ENCODE measurements around the gene MC1R. TPM values are rescaled to one million over a fixed set of nuclear protein-coding genes. Genes with fewer than 3 reads are reported as not detected.

MC1R gene
- total RNA-seq, result 10 to 100 TPM; 12.6 to 13.5 TPM
- polyA plus RNA-seq, result under 1 TPM in 1 of 2 donors, not detected in 1; 0.22 TPM

DNA sequence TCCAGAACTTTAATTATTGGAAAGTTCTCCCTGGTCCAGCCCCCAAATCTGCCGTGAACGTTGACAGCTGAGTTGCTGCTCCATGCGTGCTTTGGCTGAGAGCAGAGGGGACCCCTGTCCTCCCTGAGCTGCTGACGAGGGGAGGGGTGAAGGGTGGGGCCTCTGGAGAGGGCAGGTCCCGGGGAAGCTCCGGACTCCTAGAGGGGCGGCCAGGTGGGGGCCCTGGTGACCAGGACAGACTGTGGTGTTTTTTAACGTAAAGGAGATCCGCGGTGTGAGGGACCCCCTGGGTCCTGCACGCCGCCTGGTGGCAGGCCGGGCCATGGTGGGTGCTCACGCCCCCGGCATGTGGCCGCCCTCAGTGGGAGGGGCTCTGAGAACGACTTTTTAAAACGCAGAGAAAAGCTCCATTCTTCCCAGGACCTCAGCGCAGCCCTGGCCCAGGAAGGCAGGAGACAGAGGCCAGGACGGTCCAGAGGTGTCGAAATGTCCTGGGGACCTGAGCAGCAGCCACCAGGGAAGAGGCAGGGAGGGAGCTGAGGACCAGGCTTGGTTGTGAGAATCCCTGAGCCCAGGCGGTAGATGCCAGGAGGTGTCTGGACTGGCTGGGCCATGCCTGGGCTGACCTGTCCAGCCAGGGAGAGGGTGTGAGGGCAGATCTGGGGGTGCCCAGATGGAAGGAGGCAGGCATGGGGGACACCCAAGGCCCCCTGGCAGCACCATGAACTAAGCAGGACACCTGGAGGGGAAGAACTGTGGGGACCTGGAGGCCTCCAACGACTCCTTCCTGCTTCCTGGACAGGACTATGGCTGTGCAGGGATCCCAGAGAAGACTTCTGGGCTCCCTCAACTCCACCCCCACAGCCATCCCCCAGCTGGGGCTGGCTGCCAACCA, at the start of gene MC1R:
Gene MC1R (plus strand): TSS at position 410 of the 895 bp plus-strand sequence. CDS start 397 bp downstream, at position 807.
- POLR2A ChIA-PET (ENCODE audit: partially characterized antibody), result interaction anchor here (0.6 to 1.3 kb wide), 6 partner anchors 9 to 195 kb away, joined by 3 to 7 read pairs (median 4); partner anchors contain the start of genes DEF8 and TCF25
- H3K27ac ChIP-seq (ENCODE audit: low read depth, low read length), result no peak within 1 kb of the TSS
- H3K4me1 Mint-ChIP-seq, result peaks cover 26 to 56% (median 41%) of the 10 kb centered on the region in 4 donors
- H3K4me1 ChIP-seq (ENCODE audit: insufficient read depth, low read length), result peaks cover 57% of the 10 kb centered on the region
- H3K4me3 Mint-ChIP-seq, result peak within 1 kb of the TSS; percentile 64 to 80 (median 75)
- DNase-seq, result peak in 1 of 5 donors; percentile 57
- H3K27me3 Mint-ChIP-seq, result peaks cover 0 to 9% of the 10 kb centered on the region in 2 donors
- H3K36me3 ChIP-seq (ENCODE audit: insufficient read depth, low read length), result no peaks in the 10 kb centered on the region
- H3K9me3 Mint-ChIP-seq, result no peaks in the 10 kb centered on the region
- H3K27me3 ChIP-seq (ENCODE audit: insufficient read depth, low read length), result peaks cover 4% of the 10 kb centered on the region
- CTCF ChIA-PET (ENCODE audit: partially characterized antibody), result interaction anchor here (1.1 to 1.6 kb wide), 3 partner anchors 9 to 219 kb away, joined by 5 to 7 read pairs (median 6); no protein-coding TSS in a partner anchor
- H3K27ac Mint-ChIP-seq, result peak within 1 kb of the TSS in 4 of 7 donors; percentile 65 to 81 (median 74)
- no peaks in the 10 kb centered on the region for H3K36me3 Mint-ChIP-seq
- H3K4me3 ChIP-seq (ENCODE audit: low read length in 2 of 2), result peak within 1 kb of the TSS; percentile 23 to 52
- intact Hi-C loops (cut with micrococcal nuclease), result loop anchor here (1.0 kb wide), 1 partner anchor 44 kb away; no protein-coding TSS in a partner anchor
- no peaks in the 10 kb centered on the region for H3K9me3 ChIP-seq (ENCODE audit: control insufficient read depth in 1 of 2, low read length in 2 of 2)

DNA sequence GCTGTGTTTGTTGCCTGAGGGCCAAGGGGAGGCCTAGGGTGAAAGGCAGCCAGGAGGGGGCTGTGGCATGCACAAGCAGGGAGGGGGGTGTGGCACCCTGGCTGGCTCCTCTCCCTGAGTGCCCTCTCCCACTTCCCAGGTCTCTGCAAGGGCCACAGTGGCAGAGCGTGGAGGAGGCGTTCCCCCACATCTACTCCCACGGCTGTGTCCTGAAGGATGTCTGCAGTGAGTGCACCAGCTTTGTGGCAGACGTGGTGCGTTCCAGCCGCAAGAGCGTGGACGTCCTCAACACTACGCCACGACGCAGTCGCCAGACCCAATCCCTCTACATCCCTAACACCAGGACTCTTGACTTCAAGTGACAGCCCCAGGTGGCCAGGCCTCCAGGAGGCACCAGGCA, 48.8 kb upstream of the MC1R start:
- Histone ChIP-seq H3K4me1 (ENCODE audit: insufficient read depth, low read length) (peaks cover 24% of the 10 kb centered on the region), H3K9me3 (ENCODE audit: control insufficient read depth in 1 of 2, low read length in 2 of 2) (peaks cover 0 to 3% of the 10 kb centered on the region in 2 donors), H3K27ac (ENCODE audit: low read depth, low read length) (no peak overlapping the region), H3K27me3 (ENCODE audit: insufficient read depth, low read length) (no peaks in the 10 kb centered on the region), H3K36me3 (ENCODE audit: insufficient read depth, low read length) (peaks cover 5% of the 10 kb centered on the region), H3K4me3 (ENCODE audit: low read length in 2 of 2) (no peak overlapping the region)
- CTCF ChIA-PET (ENCODE audit: partially characterized antibody), result interaction anchor here (4.8 kb wide), 1 partner anchor 8 kb away, joined by 49 read pairs; no protein-coding TSS in a partner anchor
- H3K4me1 Mint-ChIP-seq, result peaks cover 3 to 27% (median 10%) of the 10 kb centered on the region in 4 donors
- H3K27me3 Mint-ChIP-seq, result no peaks in the 10 kb centered on the region
- intact Hi-C loops (cut with micrococcal nuclease), result loop anchor here (10.0 kb wide), 1 partner anchor 305 kb away; the partner anchor contains the start of gene RPL13
- H3K36me3 Mint-ChIP-seq, result peaks cover 6 to 14% of the 10 kb centered on the region in 2 donors
- peaks cover 0 to 10% (median 0%) of the 10 kb centered on the region in 8 donors for H3K9me3 Mint-ChIP-seq
- POLR2A ChIA-PET (ENCODE audit: partially characterized antibody), result no interaction called here
- no peak overlapping the region for H3K27ac Mint-ChIP-seq
- no peak overlapping the region for H3K4me3 Mint-ChIP-seq
- DNase-seq, result no peak

DNA sequence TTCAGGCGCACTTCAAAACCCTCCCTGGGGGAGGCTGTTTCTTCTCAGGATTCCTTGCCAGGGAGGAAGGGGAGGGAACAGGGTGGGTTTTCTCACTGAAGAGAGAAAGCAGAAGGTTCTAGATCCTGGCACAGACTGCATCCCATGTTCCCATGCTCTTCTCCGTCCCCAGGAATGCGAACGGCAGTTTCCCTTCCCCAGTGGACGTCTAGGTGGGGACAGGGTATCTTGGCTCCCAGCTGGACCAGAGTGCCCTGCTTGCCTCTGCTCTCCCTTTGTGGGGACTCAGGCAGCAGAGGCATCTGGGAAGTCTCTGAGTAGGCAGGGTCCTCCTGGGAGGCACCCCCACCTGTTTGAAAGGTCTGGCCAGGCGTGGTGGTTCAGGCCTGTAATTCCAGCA, 48.2 kb upstream of the MC1R start:
- Mint-ChIP-seq H3K4me1 (peaks cover 4 to 27% (median 13%) of the 10 kb centered on the region in 4 donors), H3K4me3 (no peak overlapping the region), H3K9me3 (peaks cover 0 to 14% (median 4%) of the 10 kb centered on the region in 8 donors), H3K36me3 (peaks cover 11 to 19% of the 10 kb centered on the region in 2 donors), H3K27ac (peak overlapping the region in 1 of 7 donors; percentile 11), H3K27me3 (no peaks in the 10 kb centered on the region)
- Histone ChIP-seq H3K4me3 (ENCODE audit: low read length in 2 of 2) (no peak overlapping the region), H3K4me1 (ENCODE audit: insufficient read depth, low read length) (peaks cover 23% of the 10 kb centered on the region), H3K9me3 (ENCODE audit: control insufficient read depth in 1 of 2, low read length in 2 of 2) (peaks cover 0 to 3% of the 10 kb centered on the region in 2 donors), H3K27me3 (ENCODE audit: insufficient read depth, low read length) (no peaks in the 10 kb centered on the region), H3K27ac (ENCODE audit: low read depth, low read length) (no peak overlapping the region), H3K36me3 (ENCODE audit: insufficient read depth, low read length) (peaks cover 10% of the 10 kb centered on the region)
- intact Hi-C loops (cut with micrococcal nuclease), result loop anchor here (10.0 kb wide), 1 partner anchor 306 kb away; the partner anchor contains the start of gene RPL13
- no peak for DNase-seq
- ChIA-PET CTCF (ENCODE audit: partially characterized antibody) (interaction anchor here (4.8 kb wide), 1 partner anchor 8 kb away, joined by 49 read pairs; no protein-coding TSS in a partner anchor), POLR2A (ENCODE audit: partially characterized antibody) (no interaction called here)

DNA sequence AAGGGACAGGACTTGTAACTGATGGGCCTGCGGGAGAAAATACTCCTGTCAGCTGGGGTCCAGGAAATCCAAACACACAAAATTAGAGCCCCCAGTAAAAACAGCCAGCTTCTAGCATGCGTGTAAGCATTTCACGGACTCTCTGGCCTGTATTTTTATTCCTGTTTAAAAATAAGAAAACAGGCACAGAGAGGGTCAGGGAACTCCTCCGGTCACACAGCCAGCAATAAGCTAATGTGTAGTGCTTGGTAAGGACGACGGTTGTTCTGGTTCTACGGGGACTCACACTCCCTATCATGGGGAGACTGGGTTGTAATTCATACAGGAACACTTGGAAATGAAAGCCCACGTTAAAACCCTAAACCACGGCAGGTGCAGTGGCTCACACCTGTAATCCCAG, 46.8 kb upstream of the MC1R start:
- intact Hi-C loops (cut with micrococcal nuclease), result loop anchor here (10.0 kb wide), 1 partner anchor 307 kb away; the partner anchor contains the start of gene RPL13
- H3K36me3 Mint-ChIP-seq, result peaks cover 11 to 19% of the 10 kb centered on the region in 2 donors
- Histone ChIP-seq H3K4me1 (ENCODE audit: insufficient read depth, low read length) (peaks cover 27% of the 10 kb centered on the region), H3K4me3 (ENCODE audit: low read length in 2 of 2) (no peak overlapping the region), H3K27me3 (ENCODE audit: insufficient read depth, low read length) (no peaks in the 10 kb centered on the region), H3K9me3 (ENCODE audit: control insufficient read depth in 1 of 2, low read length in 2 of 2) (peaks cover 0 to 3% of the 10 kb centered on the region in 2 donors), H3K27ac (ENCODE audit: low read depth, low read length) (peak overlapping the region; percentile 98), H3K36me3 (ENCODE audit: insufficient read depth, low read length) (peaks cover 10% of the 10 kb centered on the region)
- H3K27ac Mint-ChIP-seq, result peak overlapping the region; percentile 36 to 98 (median 96)
- peak overlapping the region in 6 of 8 donors; percentile 12 to 95 (median 60) for H3K4me3 Mint-ChIP-seq
- ChIA-PET POLR2A (ENCODE audit: partially characterized antibody) (interaction anchor here (1.5 to 4.8 kb wide), 7 partner anchors 9 to 171 kb away, joined by 7 to 117 read pairs (median 17); partner anchors contain the start of genes FANCA, SPATA2L and VPS9D1), CTCF (ENCODE audit: partially characterized antibody) (interaction anchor here (4.8 kb wide), 1 partner anchor 10 kb away, joined by 49 read pairs; no protein-coding TSS in a partner anchor)
- peaks cover 4 to 26% (median 13%) of the 10 kb centered on the region in 4 donors for H3K4me1 Mint-ChIP-seq
- DNase-seq, result no peak
- peaks cover 0 to 14% (median 4%) of the 10 kb centered on the region in 8 donors for H3K9me3 Mint-ChIP-seq
- H3K27me3 Mint-ChIP-seq, result no peaks in the 10 kb centered on the region

DNA sequence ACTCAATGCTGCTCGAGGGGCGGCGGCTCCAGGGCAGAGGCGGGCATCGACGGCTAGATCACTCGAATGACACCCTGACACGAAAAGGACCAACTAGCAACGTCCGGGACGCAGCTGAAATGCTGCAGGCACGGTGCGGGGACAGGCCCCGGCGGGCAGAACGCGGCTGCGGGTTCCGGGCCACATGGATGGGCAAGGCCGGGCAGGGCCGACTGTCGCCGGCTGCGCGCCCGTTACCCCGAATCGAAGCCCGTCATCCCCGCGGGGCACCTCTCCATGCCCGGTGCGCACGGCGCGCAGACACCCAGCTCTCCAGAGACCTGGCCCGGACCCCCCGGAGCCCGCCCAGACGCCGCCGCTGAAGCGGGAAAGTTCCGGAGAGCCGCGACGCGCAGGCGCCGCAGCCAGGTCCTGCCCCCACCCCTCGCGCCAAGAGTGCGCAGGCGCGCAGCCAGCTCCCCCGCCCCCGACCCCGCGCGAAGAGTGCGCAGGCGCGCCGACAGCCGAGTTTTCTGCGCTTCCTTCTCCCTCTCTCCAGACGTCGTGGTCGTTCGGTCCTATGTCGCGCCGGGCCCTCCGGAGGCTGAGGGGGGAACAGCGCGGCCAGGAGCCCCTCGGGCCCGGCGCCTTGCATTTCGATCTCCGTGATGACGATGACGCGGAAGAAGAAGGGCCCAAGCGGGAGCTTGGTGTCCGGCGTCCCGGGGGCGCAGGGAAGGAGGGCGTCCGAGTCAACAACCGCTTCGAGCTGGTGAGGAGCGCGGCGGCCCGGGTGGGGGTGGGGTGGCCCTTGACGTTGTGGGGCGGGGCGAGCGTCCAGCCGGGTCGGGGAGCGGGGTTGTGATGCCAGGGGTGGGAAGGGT, 45.3 kb upstream of the MC1R start, which contains the start of gene TCF25:
Gene TCF25 (plus strand): TSS at position 484 of the 863 bp plus-strand sequence. CDS start 76 bp downstream, at position 560.
- H3K4me3 Mint-ChIP-seq, result peak within 1 kb of the TSS; percentile 89 to 97 (median 92)
- H3K9me3 ChIP-seq (ENCODE audit: control insufficient read depth in 1 of 2, low read length in 2 of 2), result no peaks in the 10 kb centered on the region
- CTCF ChIA-PET (ENCODE audit: partially characterized antibody), result interaction anchor here (0.6 to 4.8 kb wide), 5 partner anchors 11 to 173 kb away, joined by 3 to 49 read pairs (median 5); partner anchors contain the start of gene SPATA2L
- peaks cover 16 to 22% of the 10 kb centered on the region in 2 donors for H3K36me3 Mint-ChIP-seq
- peaks cover 10% of the 10 kb centered on the region for H3K36me3 ChIP-seq (ENCODE audit: insufficient read depth, low read length)
- no peaks in the 10 kb centered on the region for H3K27me3 ChIP-seq (ENCODE audit: insufficient read depth, low read length)
- peak within 1 kb of the TSS; percentile 96 to 99 (median 98) for H3K27ac Mint-ChIP-seq
- intact Hi-C loops (cut with micrococcal nuclease), result loop anchor here (1.0 to 10.0 kb wide), 2 partner anchors 9 to 309 kb away; partner anchors contain the start of gene RPL13
- H3K4me1 ChIP-seq (ENCODE audit: insufficient read depth, low read length), result peaks cover 27% of the 10 kb centered on the region
- H3K4me1 Mint-ChIP-seq, result peaks cover 4 to 26% (median 16%) of the 10 kb centered on the region in 4 donors
- H3K9me3 Mint-ChIP-seq, result peaks cover 0 to 14% (median 4%) of the 10 kb centered on the region in 8 donors
- peak within 1 kb of the TSS; percentile 98 for H3K27ac ChIP-seq (ENCODE audit: low read depth, low read length)
- peak within 1 kb of the TSS; percentile 11 to 88 for H3K4me3 ChIP-seq (ENCODE audit: low read length in 2 of 2)
- POLR2A ChIA-PET (ENCODE audit: partially characterized antibody), result interaction anchor here (0.6 to 4.8 kb wide), 37 partner anchors 9 to 1254 kb away, joined by 3 to 117 read pairs (median 4); partner anchors contain the start of genes CDK10, DBNDD1, FANCA and MC1R
- peak; percentile 83 to 87 (median 84) for DNase-seq
- H3K27me3 Mint-ChIP-seq, result no peaks in the 10 kb centered on the region

Data from CD4-positive, alpha-beta memory T cell (primary cell).